Upper lobe of right lung (tissue), 1 donor: Measurements from ENCODE around the gene ST8SIA4. TPM values are rescaled to one million over a fixed set of nuclear protein-coding genes. Genes with fewer than 3 reads are reported as not detected.

Source experiments
- ATAC-seq: fragments of 200-7000 bp; cut with Tn5 transposase; one replicate; pipeline ENCODE4 v1.9.1; 2020; ENCODE audit warnings: mild to moderate bottlenecking, moderate library complexity
- DNase-seq: peaks from one replicate; pipeline ENCODE4 v3.0.0-alpha.2; 2020
- H3K27ac ChIP-seq: fragments of 200-600 bp; one replicate; pipeline ENCODE4 v1.8.0; 2022
- H3K27me3 ChIP-seq: fragments of 200-600 bp; one replicate; pipeline ENCODE4 v1.8.0; 2022; ENCODE audit warnings: mild to moderate bottlenecking
- H3K36me3 ChIP-seq: fragments of 200-600 bp; one replicate; pipeline ENCODE4 v1.8.0; 2022
- H3K4me1 ChIP-seq: fragments of 200-600 bp; one replicate; pipeline ENCODE4 v1.8.0; 2022
- H3K4me3 ChIP-seq: fragments of 200-600 bp; one replicate; pipeline ENCODE4 v1.8.0; 2022; ENCODE audit warnings: mild to moderate bottlenecking
- H3K9me3 ChIP-seq: fragments of 200-600 bp; one replicate; pipeline ENCODE4 v1.8.0; 2022
- CTCF ChIP-seq: fragments of 200-600 bp; IDR thresholded peaks from one replicate; pipeline ENCODE4 v1.8.0; 2022; ENCODE audit warnings: antibody characterized with exemption
- intact Hi-C: fragments of 100-400 bp; cut with DNase I; formaldehyde crosslinking; loops from one replicate; pipeline ENCODE4 v1.11.0; 2022
- total RNA-seq: library from RNA; stranded (reverse); fragmentation: NEBNext Ultra II Directional; extraction: Animal tissue kit (Norgen Biotek cat#: 25700); gene quantifications from one replicate; pipeline ENCODE4 v1.2.1, GENCODE V29; 2021
- donor health status: DM: no; HTN: yes; CAD: no; lungs with severe emphysema.

ST8SIA4 gene
- total RNA-seq, 1 donor from 2014 or later, result 17.8 TPM

- no peak for TF ChIP-seq CTCF
- Histone ChIP-seq H3K4me1 (peaks cover 11% of the 10 kb centered on the region), H3K36me3 (no peaks in the 10 kb centered on the region), H3K4me3 (no peak overlapping the region), H3K9me3 (no peaks in the 10 kb centered on the region), H3K27me3 (no peaks in the 10 kb centered on the region), H3K27ac (no peak overlapping the region)
- no peak for DNase-seq
- intact Hi-C loops, result no loop called here
- ATAC-seq, result no peak
These were observed 56.3 kb downstream of the ST8SIA4 start for GRCh38 chr5:100846772-100847171.

- Histone ChIP-seq H3K36me3 (no peaks in the 10 kb centered on the region), H3K4me1 (peaks cover 30% of the 10 kb centered on the region), H3K27ac (no peak overlapping the region), H3K4me3 (no peak overlapping the region), H3K27me3 (no peaks in the 10 kb centered on the region), H3K9me3 (no peaks in the 10 kb centered on the region)
- DNase-seq (no peak), ATAC-seq (no peak)
- intact Hi-C loops, result no loop called here
- TF ChIP-seq CTCF, result no peak
These were observed 61.0 kb downstream of the ST8SIA4 start for GRCh38 chr5:100842080-100842479.

GRCh38 chr5:100841358-100842076 is 61.6 kb downstream of the ST8SIA4 start:
- Histone ChIP-seq H3K4me1 (peaks cover 29% of the 10 kb centered on the region), H3K9me3 (no peaks in the 10 kb centered on the region), H3K27me3 (no peaks in the 10 kb centered on the region), H3K27ac (no peak overlapping the region), H3K4me3 (no peak overlapping the region), H3K36me3 (no peaks in the 10 kb centered on the region)
- no peak for TF ChIP-seq CTCF
- no peak for DNase-seq
- ATAC-seq, result no peak
- intact Hi-C loops, result no loop called here

GRCh38 chr5:100840789-100841188 is 62.3 kb downstream of the ST8SIA4 start:
- intact Hi-C loops, result no loop called here
- ATAC-seq, result no peak
- no peaks in the 10 kb centered on the region for H3K9me3 ChIP-seq
- no peaks in the 10 kb centered on the region for H3K36me3 ChIP-seq
- TF ChIP-seq CTCF, result no peak
- DNase-seq, result no peak
- peaks cover 22% of the 10 kb centered on the region for H3K4me1 ChIP-seq
- no peaks in the 10 kb centered on the region for H3K27me3 ChIP-seq
- H3K4me3 ChIP-seq, result no peak overlapping the region
- H3K27ac ChIP-seq, result no peak overlapping the region

GRCh38 chr5:100840370-100840769 is 62.7 kb downstream of the ST8SIA4 start:
- Histone ChIP-seq H3K4me1 (peaks cover 22% of the 10 kb centered on the region), H3K27ac (no peak overlapping the region), H3K36me3 (no peaks in the 10 kb centered on the region), H3K27me3 (no peaks in the 10 kb centered on the region), H3K4me3 (no peak overlapping the region), H3K9me3 (no peaks in the 10 kb centered on the region)
- ATAC-seq, result peak; percentile 64
- intact Hi-C loops, result no loop called here
- DNase-seq, result no peak
- TF ChIP-seq CTCF, result no peak
